AG10803 (cell line): ENCODE data around the gene CFAP410.

Experiments
- DNase-seq: peaks from one replicate; pipeline ENCODE4 v3.0.0; 2010; ENCODE audit warnings: low read depth
- H3K4me3 ChIP-seq: 2 replicates; pipeline ENCODE4 v1.5.1; 2011; ENCODE audit warnings: mild to moderate bottlenecking, low read length, control low read depth
- CTCF ChIP-seq: conservative IDR thresholded peaks from 2 replicates; pipeline ENCODE4 v1.5.1; 2011; ENCODE audit warnings: mild to moderate bottlenecking, low read length, control low read depth, inconsistent platforms

CFAP410 gene

GRCh38 chr21:44332383-44332782 lies 6.8 kb downstream of the CFAP410 start:
- H3K4me3 ChIP-seq = no peak overlapping the region
- TF ChIP-seq CTCF = no peak
- DNase-seq = no peak

GRCh38 chr21:44331650-44332307 lies 7.4 kb downstream of the CFAP410 start:
- TF ChIP-seq CTCF = no peak
- DNase-seq = peak; percentile 47
- H3K4me3 ChIP-seq = no peak overlapping the region

- TF ChIP-seq CTCF = no peak
- no peak overlapping the region for H3K4me3 ChIP-seq
Measured at GRCh38 chr21:44331209-44331608, 8.0 kb downstream of the CFAP410 start.

GRCh38 chr21:44330698-44331097 lies 8.5 kb downstream of the CFAP410 start:
- DNase-seq = no peak
- no peak for TF ChIP-seq CTCF
- no peak overlapping the region for H3K4me3 ChIP-seq

More at GRCh38 chr21:44331209-44331608, 8.0 kb downstream of the CFAP410 start:
- DNase-seq = no peak

- H3K4me3 ChIP-seq = no peak overlapping the region
- no peak for DNase-seq
- no peak for TF ChIP-seq CTCF
Measured at GRCh38 chr21:44329971-44330681, 9.1 kb downstream of the CFAP410 start.

- DNase-seq = no peak
- TF ChIP-seq CTCF = no peak
- no peak overlapping the region for H3K4me3 ChIP-seq
Measured at GRCh38 chr21:44329086-44329889, 9.9 kb downstream of the CFAP410 start.
